Tibial artery (tissue), 4 donors: ENCODE data around the gene NAPB.

Experiments
- DNase-seq, 2 donors: peaks; one replicate each; pipeline ENCODE4 v3.0.0-alpha.2; 2019
- H3K27ac ChIP-seq, 2 donors: fragments of 200-600 bp; sonication (generic) in 1 of 2; 1 replicate in 1 of 2; 2 replicates in 1 of 2; pipeline ENCODE4 v1.5.1; 2018 to 2019; ENCODE audit warnings: mild to moderate bottlenecking in 1 of 2
- H3K27me3 ChIP-seq, 2 donors: fragments of 200-600 bp; sonication (generic) in 1 of 2; one replicate each; pipeline versions ENCODE4 v1.5.1 to v1.6.0; 2016 to 2019
- H3K36me3 ChIP-seq, 3 donors: fragments of 200-600 bp; sonication (generic) in 2 of 3; one replicate each; pipeline ENCODE4 v1.5.1; 2016 to 2019; ENCODE audit warnings: mild to moderate bottlenecking in 2 of 3
- H3K4me1 ChIP-seq, 4 donors: fragments of 200-600 bp; sonication (generic) in 2 of 4; 1 replicate in 3 of 4; 2 replicates in 1 of 4; pipeline ENCODE4 v1.5.1; 2016 to 2019
- H3K4me3 ChIP-seq, 2 donors: fragments of 200-600 bp; sonication (generic) in 1 of 2; 1 replicate in 1 of 2; 2 replicates in 1 of 2; pipeline ENCODE4 v1.5.1; 2018 to 2019; ENCODE audit warnings: mild to moderate bottlenecking in 2 of 2
- H3K9me3 ChIP-seq, 3 donors: fragments of 200-600 bp; sonication (generic) in 1 of 3; one replicate each; pipeline ENCODE4 v1.5.1; 2016 to 2019
- intact Hi-C: fragments of 100-400 bp; cut with DNase I; formaldehyde crosslinking; loops from one replicate; pipeline ENCODE4 v1.15.0; 2023; ENCODE audit warnings: low total_unique reads
- TF ChIP-seq, protein P1 (sequence below), 2 experiments: fragments of 200-600 bp in 1 of 2; fragments of 450-650 bp in 1 of 2; IDR thresholded peaks; one replicate each; pipeline ENCODE4 v1.5.1; 2017 to 2019; ENCODE audit warnings: antibody characterized with exemption in 2 of 2, mild to moderate bottlenecking in 1 of 2, moderate library complexity in 1 of 2

Gene NAPB

GRCh38 chr20:23404196-23404595, 17.1 kb downstream of the NAPB start:
- DNase-seq: no peak
- peaks cover 0 to 13% (median 12%) of the 10 kb centered on the region in 3 donors for H3K36me3 ChIP-seq
- intact Hi-C loops: no loop called here
- no peak overlapping the region for H3K27ac ChIP-seq
- no peaks in the 10 kb centered on the region for H3K9me3 ChIP-seq
- no peak overlapping the region for H3K4me3 ChIP-seq
- TF ChIP-seq, protein P1, sequence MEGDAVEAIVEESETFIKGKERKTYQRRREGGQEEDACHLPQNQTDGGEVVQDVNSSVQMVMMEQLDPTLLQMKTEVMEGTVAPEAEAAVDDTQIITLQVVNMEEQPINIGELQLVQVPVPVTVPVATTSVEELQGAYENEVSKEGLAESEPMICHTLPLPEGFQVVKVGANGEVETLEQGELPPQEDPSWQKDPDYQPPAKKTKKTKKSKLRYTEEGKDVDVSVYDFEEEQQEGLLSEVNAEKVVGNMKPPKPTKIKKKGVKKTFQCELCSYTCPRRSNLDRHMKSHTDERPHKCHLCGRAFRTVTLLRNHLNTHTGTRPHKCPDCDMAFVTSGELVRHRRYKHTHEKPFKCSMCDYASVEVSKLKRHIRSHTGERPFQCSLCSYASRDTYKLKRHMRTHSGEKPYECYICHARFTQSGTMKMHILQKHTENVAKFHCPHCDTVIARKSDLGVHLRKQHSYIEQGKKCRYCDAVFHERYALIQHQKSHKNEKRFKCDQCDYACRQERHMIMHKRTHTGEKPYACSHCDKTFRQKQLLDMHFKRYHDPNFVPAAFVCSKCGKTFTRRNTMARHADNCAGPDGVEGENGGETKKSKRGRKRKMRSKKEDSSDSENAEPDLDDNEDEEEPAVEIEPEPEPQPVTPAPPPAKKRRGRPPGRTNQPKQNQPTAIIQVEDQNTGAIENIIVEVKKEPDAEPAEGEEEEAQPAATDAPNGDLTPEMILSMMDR (IDR thresholded peaks at IDR 0.05): no peak
- peaks cover 0 to 6% (median 2%) of the 10 kb centered on the region in 4 donors for H3K4me1 ChIP-seq
- no peaks in the 10 kb centered on the region for H3K27me3 ChIP-seq

- no peak overlapping the region for H3K27ac ChIP-seq
- no peaks in the 10 kb centered on the region for H3K9me3 ChIP-seq
- H3K27me3 ChIP-seq: no peaks in the 10 kb centered on the region
- TF ChIP-seq, protein P1 (IDR thresholded peaks at IDR 0.05): no peak
- intact Hi-C loops: no loop called here
- no peak overlapping the region for H3K4me3 ChIP-seq
- H3K4me1 ChIP-seq: peaks cover 0 to 6% (median 2%) of the 10 kb centered on the region in 4 donors
- H3K36me3 ChIP-seq: peaks cover 0 to 13% (median 12%) of the 10 kb centered on the region in 3 donors
- DNase-seq: no peak
These were observed 17.5 kb downstream of the NAPB start for GRCh38 chr20:23403751-23404150.

GRCh38 chr20:23401051-23401450, 20.2 kb downstream of the NAPB start:
- no peak overlapping the region for H3K4me3 ChIP-seq
- TF ChIP-seq, protein P1 (IDR thresholded peaks at IDR 0.05): no peak
- H3K27me3 ChIP-seq: no peaks in the 10 kb centered on the region
- peaks cover 0 to 6% (median 2%) of the 10 kb centered on the region in 4 donors for H3K4me1 ChIP-seq
- H3K27ac ChIP-seq: no peak overlapping the region
- peaks cover 0 to 13% (median 12%) of the 10 kb centered on the region in 3 donors for H3K36me3 ChIP-seq
- DNase-seq: no peak
- intact Hi-C loops: no loop called here
- H3K9me3 ChIP-seq: no peaks in the 10 kb centered on the region

GRCh38 chr20:23399568-23400241, 21.6 kb downstream of the NAPB start:
- H3K27me3 ChIP-seq: no peaks in the 10 kb centered on the region
- TF ChIP-seq, protein P1 (IDR thresholded peaks at IDR 0.05): no peak
- H3K27ac ChIP-seq: no peak overlapping the region
- intact Hi-C loops: no loop called here
- peaks cover 5 to 20% (median 19%) of the 10 kb centered on the region in 3 donors for H3K36me3 ChIP-seq
- H3K9me3 ChIP-seq: no peaks in the 10 kb centered on the region
- no peak for DNase-seq
- H3K4me1 ChIP-seq: peaks cover 0 to 6% (median 2%) of the 10 kb centered on the region in 4 donors
- no peak overlapping the region for H3K4me3 ChIP-seq

DNA sequence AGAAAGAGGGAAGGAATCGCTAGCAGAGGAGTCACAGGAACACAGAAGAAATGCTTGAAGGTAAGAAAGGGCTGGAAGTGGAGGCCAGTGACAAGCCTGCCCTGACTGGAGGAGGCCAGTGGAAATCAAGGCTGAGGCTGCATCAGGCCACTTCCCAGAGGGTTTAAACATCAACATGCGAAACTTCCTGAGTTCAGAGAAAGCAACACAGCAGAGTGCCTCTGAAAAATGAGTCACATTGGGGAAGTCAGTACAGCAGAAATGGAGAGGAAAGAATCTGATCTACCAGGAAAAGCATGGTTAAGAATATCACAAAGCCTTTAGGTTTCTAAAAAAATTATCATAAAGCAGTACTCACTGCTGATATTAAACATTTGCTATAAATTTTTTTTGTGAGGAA, 23.3 kb downstream of the NAPB start:
- no peak overlapping the region for H3K27ac ChIP-seq
- no peaks in the 10 kb centered on the region for H3K9me3 ChIP-seq
- no peaks in the 10 kb centered on the region for H3K4me1 ChIP-seq
- H3K27me3 ChIP-seq: no peaks in the 10 kb centered on the region
- H3K36me3 ChIP-seq: peaks cover 21 to 37% (median 36%) of the 10 kb centered on the region in 3 donors
- no peak for DNase-seq
- H3K4me3 ChIP-seq: no peak overlapping the region
- intact Hi-C loops: no loop called here
- TF ChIP-seq, protein P1 (IDR thresholded peaks at IDR 0.05): no peak
